Measurements from ENCODE around the gene CTSZ.
A peak's percentile ranks its signal among the peaks of the same experiment; 100 is the strongest.
"Not testable (repeated sequence)": the region's sequence is repeated elsewhere in the genome, so short reads cannot be mapped to it uniquely, and the experiment has no call there.

Gene CTSZ

GRCh38 chr20:58996226-58996611 lies 10.8 kb downstream of the CTSZ start:
- no peak for DNase-seq

GRCh38 chr20:58995461-58996225 lies 11.4 kb downstream of the CTSZ start:
- no peak for DNase-seq

- DNase-seq = no peak
Observed at GRCh38 chr20:58994390-58995159, 12.5 kb downstream of the CTSZ start.

- no peak for DNase-seq
Observed at GRCh38 chr20:58993332-58994248, 13.5 kb downstream of the CTSZ start.

GRCh38 chr20:58992911-58993310 lies 14.1 kb downstream of the CTSZ start:
- no peak for DNase-seq

GRCh38 chr20:58991715-58992114 lies 15.3 kb downstream of the CTSZ start:
- peak in 1 of 2 experiments; percentile 7 for DNase-seq

GRCh38 chr20:58990651-58991445 lies 16.2 kb downstream of the CTSZ start:
- peak in 1 of 2 experiments; percentile 11 for DNase-seq

- peak in 1 of 2 experiments; percentile 1 for DNase-seq
Observed at GRCh38 chr20:58989196-58989595, 17.9 kb downstream of the CTSZ start.

- DNase-seq = peak in 1 of 2 experiments; percentile 7
Observed at GRCh38 chr20:58988565-58988882, 18.5 kb downstream of the CTSZ start.

- DNase-seq = peak in 1 of 2 experiments; percentile 4
Observed at GRCh38 chr20:58987790-58988564, 19.1 kb downstream of the CTSZ start.

GRCh38 chr20:58986968-58987517 lies 20.0 kb downstream of the CTSZ start:
- peak in 1 of 2 experiments; percentile 5 for DNase-seq

GRCh38 chr20:58986286-58986967 lies 20.6 kb downstream of the CTSZ start:
- DNase-seq = peak in 1 of 2 experiments; percentile 13

- no peak for DNase-seq
Observed at GRCh38 chr20:58985656-58986055, 21.4 kb downstream of the CTSZ start.

GRCh38 chr20:58984691-58985090 lies 22.4 kb downstream of the CTSZ start:
- no peak for DNase-seq

- not testable (repeated sequence) for DNase-seq
Observed at GRCh38 chr20:58983115-58983468, 24.0 kb downstream of the CTSZ start.

- DNase-seq = peak in 1 of 2 experiments; percentile 19
Observed at GRCh38 chr20:58982406-58983114, 24.5 kb downstream of the CTSZ start.

GRCh38 chr20:58981628-58982364 lies 25.3 kb downstream of the CTSZ start:
- DNase-seq = peak; percentile 53

GRCh38 chr20:58980711-58981627 lies 26.1 kb downstream of the CTSZ start, which contains the start of gene NELFCD:
NELFCD (plus strand) TSS chr20:58981256; CDS start chr20:58981310, 54 bp downstream.
- peak; percentile 92 to 94 for DNase-seq

Data from activated T-cell treated with anti-CD3 and anti-CD28 coated beads, Interleukin-2, amount 50 U/mL, for 48 hours (primary cell).